LNCaP clone FGC (cell line): ENCODE measurements around the gene MAPK12.
A peak's percentile ranks its signal among the peaks of the same experiment; 100 is the strongest.

Experiments used
- DNase-seq: peaks from one replicate; pipeline ENCODE4 v3.0.0-alpha.2; 2011; ENCODE audit warnings: low read depth
- H3K4me3 ChIP-seq: 2 replicates; pipeline ENCODE4 v1.5.1; 2011; ENCODE audit warnings: mild to moderate bottlenecking, low read depth, low read length, control low read depth
- TF ChIP-seq, protein P1 (sequence below): IDR thresholded peaks from 2 replicates; pipeline ENCODE4 v1.5.1; 2012; ENCODE audit warnings: mild to moderate bottlenecking; ENCODE audit not compliant: control insufficient read depth, insufficient read depth; ENCODE audit errors: extremely low read depth

Gene MAPK12

GRCh38 chr22:50293441-50294318 lies 32.2 kb upstream of the MAPK12 start:
- peak overlapping the region; percentile 28 for H3K4me3 ChIP-seq
- peak; percentile 39 for DNase-seq
- TF ChIP-seq, protein P1, sequence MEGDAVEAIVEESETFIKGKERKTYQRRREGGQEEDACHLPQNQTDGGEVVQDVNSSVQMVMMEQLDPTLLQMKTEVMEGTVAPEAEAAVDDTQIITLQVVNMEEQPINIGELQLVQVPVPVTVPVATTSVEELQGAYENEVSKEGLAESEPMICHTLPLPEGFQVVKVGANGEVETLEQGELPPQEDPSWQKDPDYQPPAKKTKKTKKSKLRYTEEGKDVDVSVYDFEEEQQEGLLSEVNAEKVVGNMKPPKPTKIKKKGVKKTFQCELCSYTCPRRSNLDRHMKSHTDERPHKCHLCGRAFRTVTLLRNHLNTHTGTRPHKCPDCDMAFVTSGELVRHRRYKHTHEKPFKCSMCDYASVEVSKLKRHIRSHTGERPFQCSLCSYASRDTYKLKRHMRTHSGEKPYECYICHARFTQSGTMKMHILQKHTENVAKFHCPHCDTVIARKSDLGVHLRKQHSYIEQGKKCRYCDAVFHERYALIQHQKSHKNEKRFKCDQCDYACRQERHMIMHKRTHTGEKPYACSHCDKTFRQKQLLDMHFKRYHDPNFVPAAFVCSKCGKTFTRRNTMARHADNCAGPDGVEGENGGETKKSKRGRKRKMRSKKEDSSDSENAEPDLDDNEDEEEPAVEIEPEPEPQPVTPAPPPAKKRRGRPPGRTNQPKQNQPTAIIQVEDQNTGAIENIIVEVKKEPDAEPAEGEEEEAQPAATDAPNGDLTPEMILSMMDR: no peak

- TF ChIP-seq, protein P1: no peak
- H3K4me3 ChIP-seq: no peak overlapping the region
- no peak for DNase-seq
These were observed 31.4 kb upstream of the MAPK12 start for GRCh38 chr22:50292643-50293440.

GRCh38 chr22:50289942-50290630 lies 28.6 kb upstream of the MAPK12 start:
- TF ChIP-seq, protein P1: no peak
- no peak for DNase-seq

DNA sequence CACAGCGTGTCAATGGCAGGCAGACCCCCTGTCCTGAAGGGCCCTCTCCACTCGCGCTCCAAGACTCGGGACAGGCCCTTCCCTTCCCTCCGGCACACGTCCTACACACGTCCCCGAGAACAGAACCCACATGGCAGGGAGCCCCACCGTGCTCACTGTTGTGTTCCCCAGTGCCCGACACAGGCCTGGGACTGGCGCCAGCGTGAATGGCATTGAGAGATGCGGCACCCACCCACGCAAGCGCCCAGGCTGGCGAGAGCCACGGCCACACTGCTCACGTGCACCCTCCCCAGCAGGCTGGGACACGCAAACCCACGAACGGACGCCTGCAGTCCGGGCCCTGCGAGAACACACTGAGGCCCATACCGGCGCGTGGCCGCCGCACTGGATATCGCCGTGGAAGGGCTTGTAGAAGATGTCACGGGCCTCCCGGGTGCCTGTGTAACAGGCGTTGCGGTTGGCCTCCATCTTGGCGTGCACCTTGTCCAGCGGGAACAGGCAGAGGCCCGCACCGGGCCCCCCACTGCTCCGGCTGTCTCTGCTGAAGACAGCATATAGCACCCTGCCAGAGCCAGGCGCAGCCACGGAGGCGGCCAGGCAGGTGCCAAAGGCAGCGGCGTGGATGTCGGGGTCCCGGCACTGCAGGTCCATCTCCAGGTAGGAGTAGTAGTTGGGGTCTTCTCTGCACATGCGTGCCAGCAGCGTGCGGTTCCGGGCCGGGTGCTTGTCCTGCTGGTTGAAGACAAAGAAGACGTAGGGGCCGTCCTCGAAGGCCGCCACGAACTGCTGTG lies 27.9 kb upstream of the MAPK12 start:
- TF ChIP-seq, protein P1: no peak
- H3K4me3 ChIP-seq: no peak overlapping the region
- DNase-seq: no peak

More at GRCh38 chr22:50289942-50290630, 28.6 kb upstream of the MAPK12 start:
- no peak overlapping the region for H3K4me3 ChIP-seq

DNA sequence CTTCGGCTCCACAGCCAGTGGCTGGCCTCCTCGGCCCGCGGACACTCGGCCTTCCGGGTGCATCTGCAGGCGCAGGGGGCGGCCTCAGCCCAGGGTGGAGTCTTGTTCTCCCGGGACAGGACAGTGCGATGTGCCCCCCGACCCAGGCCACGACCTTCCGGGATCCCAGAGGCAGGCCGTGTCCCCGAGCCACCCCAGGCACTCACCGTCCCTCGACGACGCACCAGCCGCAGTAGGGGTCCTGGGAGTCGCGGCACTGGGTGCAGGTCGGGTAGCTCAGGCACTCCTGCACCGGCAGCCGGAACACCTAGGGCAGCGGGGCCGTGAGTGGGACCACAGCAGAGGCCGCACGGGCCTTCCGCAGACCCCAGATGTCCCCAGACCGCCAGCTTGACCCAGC lies 26.2 kb upstream of the MAPK12 start:
- TF ChIP-seq, protein P1: no peak
- no peak overlapping the region for H3K4me3 ChIP-seq
- no peak for DNase-seq

DNA sequence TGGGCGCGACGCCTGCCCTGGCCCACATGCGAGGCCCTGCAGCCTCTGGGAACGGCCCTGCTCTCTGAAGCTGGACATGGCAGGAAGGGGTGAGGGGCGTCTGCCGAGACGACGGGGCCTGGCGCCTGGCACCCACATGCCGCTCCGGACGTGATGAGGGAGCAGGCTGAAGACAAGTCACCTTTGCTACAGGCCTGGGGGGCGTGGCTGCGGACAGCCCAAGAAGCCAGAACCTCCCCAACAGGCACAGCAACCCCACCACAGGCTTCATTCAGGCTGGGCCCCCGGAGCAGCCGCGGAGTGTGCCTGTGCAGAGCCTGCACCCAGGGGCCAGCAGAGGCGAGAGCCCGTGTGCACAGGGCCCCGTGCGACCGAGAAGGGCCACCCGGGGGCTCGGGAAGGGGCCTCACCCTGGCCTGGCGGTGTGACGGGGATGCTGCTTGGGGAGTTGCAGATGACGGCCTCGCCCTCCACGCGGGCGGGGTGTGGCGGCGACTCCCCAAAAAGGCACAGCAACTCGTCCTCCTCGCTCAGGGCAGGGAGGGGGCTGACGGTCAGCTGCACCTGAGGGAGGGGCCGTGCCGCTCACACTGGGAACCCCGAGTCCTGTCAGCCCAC lies 25.3 kb upstream of the MAPK12 start:
- DNase-seq: no peak
- H3K4me3 ChIP-seq: no peak overlapping the region
- TF ChIP-seq, protein P1: no peak
